Mesenchymal stem cell (in vitro differentiated cells and primary cell): ENCODE data around the gene CNOT6L.

Experiments
- DNase-seq: peaks from one replicate; pipeline ENCODE4 v3.0.0-alpha.2; 2013
- H2AFZ ChIP-seq: one replicate; pipeline ENCODE4 v1.6.1; 2013; ENCODE audit warnings: low read depth, mild to moderate bottlenecking, control low read depth, inconsistent platforms, low read length, moderate library complexity
- H2AK5ac ChIP-seq: 2 replicates; pipeline ENCODE4 v1.6.1; 2013; ENCODE audit warnings: low read length, moderate library complexity, mild to moderate bottlenecking, inconsistent platforms; ENCODE audit not compliant: severe bottlenecking
- H2BK120ac ChIP-seq: one replicate; pipeline ENCODE4 v1.6.1; 2013; ENCODE audit warnings: low read depth, mild to moderate bottlenecking, inconsistent platforms, low read length, moderate library complexity
- H2BK12ac ChIP-seq, 2 experiments: one replicate each; pipeline ENCODE4 v1.6.1; 2013; ENCODE audit warnings: inconsistent platforms in 2 of 2, low read length in 2 of 2, mild to moderate bottlenecking in 2 of 2, moderate library complexity in 2 of 2, control low read depth in 1 of 2
- H2BK15ac ChIP-seq: one replicate; pipeline ENCODE4 v1.6.1; 2013; ENCODE audit warnings: mild to moderate bottlenecking, low read depth, inconsistent platforms; ENCODE audit not compliant: poor library complexity, severe bottlenecking
- H2BK5ac ChIP-seq: 2 replicates; pipeline ENCODE4 v1.6.1; 2013; ENCODE audit warnings: low read depth, mild to moderate bottlenecking, low read length, control low read depth, inconsistent platforms; ENCODE audit not compliant: poor library complexity, severe bottlenecking
- H3K14ac ChIP-seq, 2 experiments: one replicate each; pipeline ENCODE4 v1.6.1; 2013; ENCODE audit warnings: inconsistent platforms in 2 of 2, low read length in 2 of 2, control low read depth in 1 of 2, mild to moderate bottlenecking in 1 of 2, moderate library complexity in 1 of 2
- H3K18ac ChIP-seq, 2 experiments: one replicate each; pipeline ENCODE4 v1.6.1; 2013; ENCODE audit warnings: inconsistent platforms in 2 of 2, low read length in 2 of 2, control low read depth in 1 of 2, low read depth in 1 of 2, mild to moderate bottlenecking in 1 of 2
- H3K23ac ChIP-seq, 2 experiments: one replicate each; pipeline ENCODE4 v1.6.1; 2013; ENCODE audit warnings: inconsistent platforms in 2 of 2, low read length in 2 of 2, mild to moderate bottlenecking in 2 of 2, moderate library complexity in 2 of 2, control low read depth in 1 of 2
- H3K27ac ChIP-seq: 2 replicates; pipeline ENCODE4 v1.5.1; 2013; ENCODE audit warnings: mild to moderate bottlenecking, moderate library complexity, low read length, control low read depth, inconsistent platforms; ENCODE audit not compliant: poor library complexity, severe bottlenecking
- H3K27me3 ChIP-seq, 2 experiments: 2 replicates each; pipeline versions ENCODE4 v1.6.1 to v1.7.0; 2013; ENCODE audit warnings: low read length in 2 of 2, mild to moderate bottlenecking in 2 of 2, moderate library complexity in 2 of 2, control low read depth in 1 of 2, inconsistent platforms in 1 of 2; ENCODE audit not compliant: control insufficient read depth in 1 of 2, insufficient read depth in 1 of 2
- H3K36me3 ChIP-seq, 2 experiments: 2 replicates each; pipeline versions ENCODE4 v1.6.1 to v1.7.0; 2013; ENCODE audit warnings: low read length in 2 of 2, control low read depth in 1 of 2, inconsistent platforms in 1 of 2, low read depth in 1 of 2, mild to moderate bottlenecking in 1 of 2; ENCODE audit not compliant: insufficient read depth in 2 of 2, control insufficient read depth in 1 of 2
- H3K4ac ChIP-seq, 2 experiments: one replicate each; pipeline ENCODE4 v1.6.1; 2013; ENCODE audit warnings: inconsistent platforms in 2 of 2, low read length in 2 of 2, mild to moderate bottlenecking in 2 of 2, moderate library complexity in 2 of 2, control low read depth in 1 of 2, low read depth in 1 of 2
- H3K4me1 ChIP-seq: 2 replicates; pipeline ENCODE4 v1.6.1; 2013; ENCODE audit warnings: low read depth, low read length, control low read depth; ENCODE audit not compliant: control insufficient read depth, insufficient read depth
- H3K4me2 ChIP-seq: 2 replicates; pipeline ENCODE4 v1.6.1; 2013; ENCODE audit warnings: low read length, mild to moderate bottlenecking, inconsistent platforms; ENCODE audit not compliant: poor library complexity, severe bottlenecking
- H3K4me3 ChIP-seq, 2 experiments: 2 replicates each; pipeline versions ENCODE4 v1.5.1 to v1.7.0; 2013; ENCODE audit warnings: low read length in 2 of 2, mild to moderate bottlenecking in 2 of 2, control low read depth in 1 of 2, low read depth in 1 of 2; ENCODE audit not compliant: insufficient read depth in 1 of 2
- H3K79me1 ChIP-seq: replicated peaks from 2 replicates; pipeline ENCODE4 v1.6.1; 2013; ENCODE audit warnings: mild to moderate bottlenecking, control low read depth, low read length, inconsistent platforms; ENCODE audit not compliant: poor library complexity, severe bottlenecking
- H3K9ac ChIP-seq: 2 replicates; pipeline ENCODE4 v1.7.0; 2013; ENCODE audit warnings: mild to moderate bottlenecking, low read length, moderate library complexity
- H3K9me3 ChIP-seq: 2 replicates; pipeline ENCODE4 v1.7.0; 2013; ENCODE audit warnings: mild to moderate bottlenecking, low read length; ENCODE audit not compliant: control insufficient read depth
- H4K8ac ChIP-seq: one replicate; pipeline ENCODE4 v1.6.1; 2013; ENCODE audit warnings: inconsistent platforms, mild to moderate bottlenecking, low read length, moderate library complexity
- H4K91ac ChIP-seq: one replicate; pipeline ENCODE4 v1.6.1; 2013; ENCODE audit warnings: mild to moderate bottlenecking, low read length, inconsistent platforms
- WGBS: methylation state at CpG from one replicate; pipeline ENCODE4 v1.1.7; 2013; ENCODE audit warnings: mixed read lengths; 5-methylcytosine and 5-hydroxymethylcytosine counted together

The CNOT6L gene

DNA sequence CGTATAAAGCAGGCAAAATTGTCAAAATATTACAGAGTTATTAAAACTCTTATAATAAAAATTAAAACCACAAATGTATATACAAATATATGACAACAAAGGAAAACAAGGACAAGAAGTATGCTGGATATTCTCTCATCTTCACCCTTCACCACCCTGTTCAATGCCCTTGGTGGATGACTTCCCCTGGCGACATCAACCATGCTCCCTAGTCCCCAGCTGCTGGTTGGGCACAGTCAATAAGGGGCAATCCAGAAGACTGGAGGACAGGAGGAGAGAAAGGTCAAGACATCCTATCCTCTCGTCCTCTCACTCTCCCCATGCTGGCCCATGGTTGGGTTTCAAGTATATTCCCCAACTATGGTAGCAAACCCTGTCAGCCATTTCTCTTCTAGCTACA lies 142.3 kb downstream of the CNOT6L start:
- no peaks in the 10 kb centered on the region for H3K4me1 ChIP-seq
- H3K36me3 ChIP-seq: no peaks in the 10 kb centered on the region
- 91% methylated on average over 2 of the region's 3 CpGs for WGBS
- H4K8ac ChIP-seq: no peak overlapping the region
- H2BK12ac ChIP-seq: no peak overlapping the region
- no peak overlapping the region for H3K14ac ChIP-seq
- H3K9me3 ChIP-seq: no peaks in the 10 kb centered on the region
- H3K23ac ChIP-seq: no peak overlapping the region
- DNase-seq: no peak
- no peak overlapping the region for H3K9ac ChIP-seq
- H3K18ac ChIP-seq: no peak overlapping the region
- H3K4me3 ChIP-seq: no peak overlapping the region
- no peaks in the 10 kb centered on the region for H3K27me3 ChIP-seq
- H2AK5ac ChIP-seq: no peak overlapping the region
- no peaks in the 10 kb centered on the region for H3K79me1 ChIP-seq
- no peak overlapping the region for H2BK5ac ChIP-seq
- H3K27ac ChIP-seq: no peak overlapping the region
- H2BK120ac ChIP-seq: no peak overlapping the region
- H3K4me2 ChIP-seq: no peak overlapping the region
- H2AFZ ChIP-seq: no peak overlapping the region
- H3K4ac ChIP-seq: no peak overlapping the region
- H2BK15ac ChIP-seq: no peak overlapping the region
- H4K91ac ChIP-seq: no peak overlapping the region

DNA sequence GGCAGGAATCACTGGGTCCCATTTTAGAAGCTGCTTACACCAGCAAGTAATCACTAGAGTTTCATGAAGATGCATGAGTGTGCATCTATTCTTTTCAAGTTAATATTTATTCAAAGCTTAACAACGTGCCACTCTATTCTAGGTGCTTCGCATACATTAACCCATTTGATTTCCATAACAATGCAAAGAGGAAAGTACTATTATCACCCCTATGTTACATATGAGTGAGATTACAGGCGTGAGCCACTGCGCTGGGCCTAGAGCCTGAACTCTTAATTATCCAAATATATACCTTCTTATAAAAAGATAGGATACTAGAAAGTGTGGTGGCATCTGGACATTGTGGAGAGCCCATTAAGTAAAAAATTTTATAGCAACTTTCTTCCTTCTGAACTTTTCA lies 148.1 kb downstream of the CNOT6L start:
- Histone ChIP-seq H3K9ac (no peak overlapping the region), H2BK5ac (no peak overlapping the region), H3K23ac (no peak overlapping the region), H4K8ac (no peak overlapping the region), H3K14ac (no peak overlapping the region), H3K4me2 (no peak overlapping the region), H2AFZ (no peak overlapping the region), H3K18ac (no peak overlapping the region), H3K4me1 (no peaks in the 10 kb centered on the region), H2BK120ac (no peak overlapping the region), H4K91ac (no peak overlapping the region), H3K36me3 (no peaks in the 10 kb centered on the region), H3K27ac (no peak overlapping the region), H2AK5ac (no peak overlapping the region), H2BK15ac (no peak overlapping the region), H2BK12ac (no peak overlapping the region), H3K9me3 (no peaks in the 10 kb centered on the region), H3K27me3 (no peaks in the 10 kb centered on the region), H3K79me1 (no peaks in the 10 kb centered on the region), H3K4ac (no peak overlapping the region), H3K4me3 (no peak overlapping the region)
- DNase-seq: no peak
- WGBS: 33% methylated on average over 2 of the region's 4 CpGs

DNA sequence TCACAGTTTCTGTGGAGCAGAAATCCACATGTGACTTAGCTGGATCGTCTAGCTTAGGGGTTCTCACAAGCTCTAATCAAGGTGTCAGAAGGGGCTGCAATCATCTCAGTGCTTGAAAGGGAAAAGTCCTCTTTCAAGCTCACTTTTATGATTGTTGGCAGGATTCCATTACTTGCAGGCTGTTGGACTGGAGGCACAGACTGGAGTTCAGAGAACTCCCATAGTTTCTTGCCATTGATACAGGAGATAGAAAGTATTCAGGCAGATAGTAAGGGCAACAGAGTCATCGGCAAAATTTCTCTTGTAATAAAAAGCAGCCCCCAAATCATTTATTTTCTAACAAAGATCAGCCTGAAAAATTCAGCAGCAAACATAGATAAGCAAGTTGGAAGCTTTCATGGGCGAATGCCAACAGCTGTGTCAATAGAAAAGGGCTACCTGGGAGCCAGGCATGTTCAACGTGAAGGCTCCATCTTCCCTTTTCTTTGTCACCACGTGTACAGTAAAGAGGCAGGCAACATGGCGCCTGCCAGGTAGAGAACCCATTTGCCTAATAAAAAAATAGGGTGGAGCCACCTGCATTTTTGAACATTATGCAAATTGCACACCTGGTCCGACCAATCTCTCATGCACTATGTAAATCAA lies 149.1 kb downstream of the CNOT6L start:
- 85% methylated on average over 7 of the region's 7 CpGs for WGBS
- no peak overlapping the region for H3K4me3 ChIP-seq
- no peak overlapping the region for H3K4ac ChIP-seq
- H3K4me1 ChIP-seq: no peaks in the 10 kb centered on the region
- H3K18ac ChIP-seq: no peak overlapping the region
- no peak overlapping the region for H4K8ac ChIP-seq
- no peak overlapping the region for H2BK120ac ChIP-seq
- no peak overlapping the region for H2BK12ac ChIP-seq
- H4K91ac ChIP-seq: no peak overlapping the region
- no peak overlapping the region for H2AFZ ChIP-seq
- H3K14ac ChIP-seq: no peak overlapping the region
- no peaks in the 10 kb centered on the region for H3K79me1 ChIP-seq
- H3K4me2 ChIP-seq: no peak overlapping the region
- no peak for DNase-seq
- no peak overlapping the region for H3K9ac ChIP-seq
- H3K23ac ChIP-seq: no peak overlapping the region
- H3K9me3 ChIP-seq: no peaks in the 10 kb centered on the region
- H2BK5ac ChIP-seq: no peak overlapping the region
- no peaks in the 10 kb centered on the region for H3K27me3 ChIP-seq
- no peak overlapping the region for H2AK5ac ChIP-seq
- no peak overlapping the region for H3K27ac ChIP-seq
- no peaks in the 10 kb centered on the region for H3K36me3 ChIP-seq
- no peak overlapping the region for H2BK15ac ChIP-seq

DNA sequence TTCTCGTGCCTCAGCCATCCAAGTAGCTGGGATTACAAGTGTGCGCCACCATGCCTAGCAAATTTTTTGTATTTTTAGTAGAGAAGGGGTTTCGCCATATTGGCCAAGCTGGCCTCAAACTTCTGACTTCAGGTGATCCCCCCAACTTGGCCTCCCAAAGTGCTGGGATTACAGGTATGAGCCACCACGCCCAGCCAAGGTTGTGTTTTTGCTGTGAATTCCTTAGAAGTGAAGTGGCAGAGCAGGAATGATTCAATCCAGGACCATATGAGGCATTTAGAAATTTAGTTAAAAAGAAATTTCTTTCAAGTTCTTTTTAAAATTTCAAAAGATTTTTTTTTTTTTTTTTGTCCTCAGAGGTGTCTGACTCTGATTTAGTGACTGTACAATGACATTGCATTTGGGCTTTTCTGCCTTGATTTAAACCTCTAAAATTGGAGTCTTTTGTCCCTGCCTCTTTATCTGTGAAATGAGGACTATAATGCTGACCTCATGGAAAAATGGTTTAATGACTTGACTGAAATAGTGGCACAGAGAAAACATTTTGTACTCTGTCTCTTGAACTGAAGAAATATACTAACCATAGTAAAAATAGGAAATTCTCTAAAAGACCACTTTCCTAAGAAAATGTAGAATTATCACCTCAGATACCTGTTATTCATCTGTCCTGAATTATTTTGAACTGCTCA lies 153.6 kb downstream of the CNOT6L start:
- H3K4me3 ChIP-seq: no peak overlapping the region
- no peak overlapping the region for H2AK5ac ChIP-seq
- no peak overlapping the region for H3K27ac ChIP-seq
- no peak overlapping the region for H3K9ac ChIP-seq
- no peaks in the 10 kb centered on the region for H3K9me3 ChIP-seq
- no peaks in the 10 kb centered on the region for H3K36me3 ChIP-seq
- H3K18ac ChIP-seq: no peak overlapping the region
- no peak overlapping the region for H4K91ac ChIP-seq
- no peak overlapping the region for H2BK15ac ChIP-seq
- WGBS: 86% methylated on average over 4 of the region's 4 CpGs
- no peak overlapping the region for H3K23ac ChIP-seq
- H3K4me1 ChIP-seq: no peaks in the 10 kb centered on the region
- no peak overlapping the region for H4K8ac ChIP-seq
- H3K4ac ChIP-seq: no peak overlapping the region
- DNase-seq: no peak
- H2BK12ac ChIP-seq: no peak overlapping the region
- no peak overlapping the region for H2BK120ac ChIP-seq
- no peak overlapping the region for H3K14ac ChIP-seq
- H3K27me3 ChIP-seq: peaks cover 0 to 4% of the 10 kb centered on the region in 2 experiments
- H3K4me2 ChIP-seq: no peak overlapping the region
- H3K79me1 ChIP-seq: no peaks in the 10 kb centered on the region
- H2BK5ac ChIP-seq: no peak overlapping the region
- no peak overlapping the region for H2AFZ ChIP-seq
